Kidney (tissue), 14 donors: ENCODE results near the gene ZNF462. TPM values are rescaled to one million over a fixed set of nuclear protein-coding genes. Genes with fewer than 3 reads are reported as not detected.

Experiments used
- DNase-seq, 5 donors: peaks; one replicate each; pipeline ENCODE4 v3.0.0-alpha.2; 2013 to 2020
- FAIRE-seq: peaks from 2 replicates; lab custom pipeline; 2012; peaks lifted over from hg19 to GRCh38; lab: Jason Lieb, UNC
- H3K27ac ChIP-seq, 2 donors: one replicate each; pipeline ENCODE4 v1.7.0; 2013; ENCODE audit warnings: low read depth in 2 of 2, low read length in 2 of 2, inconsistent platforms in 1 of 2
- H3K27me3 ChIP-seq: one replicate; pipeline ENCODE4 v1.7.1; 2013; ENCODE audit warnings: low read length, inconsistent platforms; ENCODE audit not compliant: control insufficient read depth, insufficient read depth
- H3K36me3 ChIP-seq, 3 donors: one replicate each; pipeline versions ENCODE4 v1.7.0 to v1.7.1; 2013; ENCODE audit warnings: low read length in 3 of 3, control low read depth in 1 of 3, inconsistent platforms in 1 of 3; ENCODE audit not compliant: insufficient read depth in 3 of 3, control insufficient read depth in 2 of 3
- H3K4me1 ChIP-seq, 3 donors: one replicate each; pipeline versions ENCODE4 v1.7.0 to v1.7.1; 2013; ENCODE audit warnings: low read length in 3 of 3, inconsistent platforms in 1 of 3, low read depth in 1 of 3; ENCODE audit not compliant: control insufficient read depth in 2 of 3, insufficient read depth in 2 of 3
- H3K4me3 ChIP-seq, 3 donors: one replicate each; pipeline versions ENCODE4 v1.7.0 to v1.8.1; 2013; ENCODE audit warnings: low read length in 3 of 3, control low read depth in 1 of 3, inconsistent platforms in 1 of 3
- H3K9ac ChIP-seq, 3 donors: one replicate each; pipeline versions ENCODE4 v1.7.0 to v1.7.1; 2013; ENCODE audit warnings: low read length in 3 of 3, control low read depth in 1 of 3, inconsistent platforms in 1 of 3
- H3K9me3 ChIP-seq, 3 donors: one replicate each; pipeline versions ENCODE4 v1.7.0 to v1.7.1; 2013; ENCODE audit warnings: low read length in 3 of 3, control low read depth in 1 of 3, inconsistent platforms in 1 of 3; ENCODE audit not compliant: control insufficient read depth in 2 of 3, insufficient read depth in 1 of 3
- intact Hi-C: fragments of 100-400 bp; cut with DNase I; formaldehyde crosslinking; loops from one replicate; pipeline ENCODE4 v1.11.1; 2022
- polyA plus RNA-seq: library from polyadenylated mRNA; stranded (reverse); fragments of 350-450 nt; fragmentation: Illumina TruSeq; extraction: RNeasy Lipid Tissue Mini Kit (QIAGEN cat#74804); gene quantifications from one replicate; pipeline ENCODE4 v1.2.3, GENCODE V29; 2014; ENCODE audit warnings: low read depth, low replicate concordance; ENCODE audit not compliant: insufficient read depth
- total RNA-seq: library from RNA; stranded (reverse); fragmentation: NEBNext Ultra II Directional; extraction: Animal tissue kit (Norgen Biotek cat#: 25700); gene quantifications from one replicate; pipeline ENCODE4 v1.2.1, GENCODE V29; 2021
- TF ChIP-seq, protein P1 (sequence below): IDR thresholded peaks from 3 replicates; pipeline ENCODE4 v1.5.1; 2012; ENCODE audit warnings: mild to moderate bottlenecking, moderate library complexity, borderline replicate concordance; ENCODE audit not compliant: insufficient read depth; ENCODE audit errors: extremely low read depth
- donor health status: control.
- donor health status: control.
- donor health status: control.
- donor health status: control.
- donor health status: control.
- donor health status: DM: yes; HTN: yes; CAD: no.
- donor health status: Normal renal cell carcinoma (clear cell type).

The ZNF462 gene
- total and polyA plus RNA-seq, 2 donors from 2014 or later = 1.8 to 47.0 TPM

DNA sequence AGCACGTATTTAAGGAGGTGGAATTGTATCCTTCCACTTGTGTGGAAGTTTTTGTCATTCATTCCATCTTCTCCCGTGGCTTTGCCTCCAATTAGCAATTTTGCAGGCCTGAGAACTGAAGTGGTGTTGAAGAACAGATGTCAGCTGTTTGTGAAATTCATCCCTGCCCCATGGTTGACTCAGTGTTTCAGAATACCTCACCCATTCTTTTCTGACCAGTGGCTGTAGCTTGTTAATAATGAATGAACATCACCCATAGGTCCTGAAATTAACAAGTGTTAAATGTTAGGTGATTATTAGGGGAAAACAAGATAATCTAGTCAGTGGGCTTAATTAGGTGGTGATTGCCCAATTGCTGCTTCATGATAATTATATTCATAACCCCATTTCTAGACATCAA lies 11.7 kb downstream of the ZNF462 start:
- H3K36me3 ChIP-seq = no peaks in the 10 kb centered on the region
- no peaks in the 10 kb centered on the region for H3K27me3 ChIP-seq
- H3K27ac ChIP-seq = no peak overlapping the region
- H3K9me3 ChIP-seq = no peaks in the 10 kb centered on the region
- H3K4me3 ChIP-seq = no peak overlapping the region
- TF ChIP-seq, protein P1, sequence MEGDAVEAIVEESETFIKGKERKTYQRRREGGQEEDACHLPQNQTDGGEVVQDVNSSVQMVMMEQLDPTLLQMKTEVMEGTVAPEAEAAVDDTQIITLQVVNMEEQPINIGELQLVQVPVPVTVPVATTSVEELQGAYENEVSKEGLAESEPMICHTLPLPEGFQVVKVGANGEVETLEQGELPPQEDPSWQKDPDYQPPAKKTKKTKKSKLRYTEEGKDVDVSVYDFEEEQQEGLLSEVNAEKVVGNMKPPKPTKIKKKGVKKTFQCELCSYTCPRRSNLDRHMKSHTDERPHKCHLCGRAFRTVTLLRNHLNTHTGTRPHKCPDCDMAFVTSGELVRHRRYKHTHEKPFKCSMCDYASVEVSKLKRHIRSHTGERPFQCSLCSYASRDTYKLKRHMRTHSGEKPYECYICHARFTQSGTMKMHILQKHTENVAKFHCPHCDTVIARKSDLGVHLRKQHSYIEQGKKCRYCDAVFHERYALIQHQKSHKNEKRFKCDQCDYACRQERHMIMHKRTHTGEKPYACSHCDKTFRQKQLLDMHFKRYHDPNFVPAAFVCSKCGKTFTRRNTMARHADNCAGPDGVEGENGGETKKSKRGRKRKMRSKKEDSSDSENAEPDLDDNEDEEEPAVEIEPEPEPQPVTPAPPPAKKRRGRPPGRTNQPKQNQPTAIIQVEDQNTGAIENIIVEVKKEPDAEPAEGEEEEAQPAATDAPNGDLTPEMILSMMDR = no peak
- DNase-seq = no peak
- FAIRE-seq = no peak
- no peak overlapping the region for H3K9ac ChIP-seq
- H3K4me1 ChIP-seq = peaks cover 0 to 34% (median 25%) of the 10 kb centered on the region in 3 donors
- intact Hi-C loops = no loop called here

- DNase-seq (no peak), FAIRE-seq (no peak)
- intact Hi-C loops = no loop called here
- H3K36me3 ChIP-seq = no peaks in the 10 kb centered on the region
- TF ChIP-seq, protein P1 = no peak
- peaks cover 0 to 34% (median 21%) of the 10 kb centered on the region in 3 donors for H3K4me1 ChIP-seq
- no peak overlapping the region for H3K9ac ChIP-seq
- no peak overlapping the region for H3K4me3 ChIP-seq
- no peak overlapping the region for H3K27ac ChIP-seq
- no peaks in the 10 kb centered on the region for H3K9me3 ChIP-seq
- no peaks in the 10 kb centered on the region for H3K27me3 ChIP-seq
Measured at GRCh38 chr9:106875529-106875928, 12.6 kb downstream of the ZNF462 start.

DNA sequence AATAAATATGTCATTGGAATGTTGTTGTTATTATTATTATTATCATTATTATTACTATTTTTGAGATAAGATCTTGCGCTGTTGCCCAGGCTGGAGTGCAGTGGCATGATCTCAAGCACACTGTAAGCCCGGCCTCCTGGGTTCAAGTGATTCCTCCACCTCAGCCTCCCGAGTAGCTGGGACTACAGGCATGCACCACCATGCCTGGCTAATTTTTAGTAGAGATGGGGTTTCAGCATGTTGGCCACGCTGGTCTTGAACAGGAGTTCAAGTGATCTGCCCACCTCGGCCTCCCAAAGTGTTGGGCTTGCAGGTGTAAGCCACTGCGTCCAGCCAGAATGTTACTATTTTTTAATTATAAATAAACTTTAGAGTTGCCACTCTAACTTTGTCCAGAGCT lies 14.4 kb downstream of the ZNF462 start:
- DNase-seq (no peak), FAIRE-seq (no peak)
- Histone ChIP-seq H3K27ac (no peak overlapping the region), H3K36me3 (no peaks in the 10 kb centered on the region), H3K9ac (no peak overlapping the region), H3K4me3 (no peak overlapping the region), H3K9me3 (no peaks in the 10 kb centered on the region), H3K27me3 (no peaks in the 10 kb centered on the region), H3K4me1 (peaks cover 0 to 40% (median 17%) of the 10 kb centered on the region in 3 donors)
- TF ChIP-seq, protein P1 = no peak
- intact Hi-C loops = no loop called here
